Measurements from ENCODE around the gene CD151.

Gene CD151

DNA sequence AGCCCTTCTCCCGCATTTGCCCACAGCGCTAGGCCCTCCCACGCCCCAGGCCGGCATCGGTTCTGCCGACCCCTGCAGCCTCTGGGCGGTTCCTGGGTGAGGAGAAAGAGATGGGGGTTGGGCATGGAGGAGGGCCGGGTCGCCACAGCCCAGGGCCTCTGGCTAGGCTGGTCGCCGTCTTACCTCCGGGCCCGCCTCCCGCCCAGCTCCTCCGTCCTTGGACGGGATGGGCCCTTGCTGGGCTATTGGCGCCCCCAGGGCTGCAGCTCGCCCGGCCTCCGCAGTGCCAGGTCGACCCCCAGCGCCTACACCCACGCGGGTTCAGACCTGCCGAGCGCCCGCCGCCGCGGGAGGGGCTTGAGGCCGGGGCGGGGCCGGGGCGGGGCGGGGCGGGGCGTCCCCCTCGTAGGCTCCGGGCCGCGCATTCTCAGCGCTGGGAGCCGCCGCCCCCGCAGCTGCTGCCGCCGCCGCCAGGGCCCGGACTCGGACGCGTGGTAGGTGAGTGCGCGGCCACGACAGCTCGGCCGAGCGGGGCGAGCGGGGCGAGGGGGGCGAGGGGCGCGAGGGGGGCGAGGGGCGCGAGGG lies at the start of gene CD151:
TSS of gene CD151 (plus strand) at position 424 of the 585 bp plus-strand sequence. CDS start 3,118 bp downstream, outside the sequence.
- FAIRE-seq = no peak
- DNase-seq (ENCODE audit: insufficient read length, low spot score) = peak; percentile 87

DNA sequence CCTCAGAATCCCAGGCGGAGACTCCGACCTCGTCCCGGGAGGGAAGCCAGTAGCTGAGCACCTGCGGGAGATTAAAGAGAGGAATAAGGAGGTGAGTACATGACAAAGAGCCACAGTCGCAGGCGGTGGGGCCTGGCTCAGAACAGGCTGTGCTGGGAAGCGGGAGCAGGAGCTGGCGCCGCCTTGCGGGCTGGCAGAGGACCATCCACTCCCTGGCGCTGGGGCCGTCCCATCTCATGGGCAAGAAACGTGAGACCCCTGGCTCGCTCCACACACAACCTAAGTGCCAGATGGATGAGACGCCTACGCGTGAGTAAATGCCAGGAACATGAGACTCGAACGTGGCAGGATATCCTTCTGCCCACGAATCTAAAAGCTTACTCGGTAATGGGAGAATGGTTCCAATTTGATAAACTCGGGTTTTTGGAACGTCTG lies 49.2 kb upstream of the CD151 start:
- FAIRE-seq = no peak

DNA sequence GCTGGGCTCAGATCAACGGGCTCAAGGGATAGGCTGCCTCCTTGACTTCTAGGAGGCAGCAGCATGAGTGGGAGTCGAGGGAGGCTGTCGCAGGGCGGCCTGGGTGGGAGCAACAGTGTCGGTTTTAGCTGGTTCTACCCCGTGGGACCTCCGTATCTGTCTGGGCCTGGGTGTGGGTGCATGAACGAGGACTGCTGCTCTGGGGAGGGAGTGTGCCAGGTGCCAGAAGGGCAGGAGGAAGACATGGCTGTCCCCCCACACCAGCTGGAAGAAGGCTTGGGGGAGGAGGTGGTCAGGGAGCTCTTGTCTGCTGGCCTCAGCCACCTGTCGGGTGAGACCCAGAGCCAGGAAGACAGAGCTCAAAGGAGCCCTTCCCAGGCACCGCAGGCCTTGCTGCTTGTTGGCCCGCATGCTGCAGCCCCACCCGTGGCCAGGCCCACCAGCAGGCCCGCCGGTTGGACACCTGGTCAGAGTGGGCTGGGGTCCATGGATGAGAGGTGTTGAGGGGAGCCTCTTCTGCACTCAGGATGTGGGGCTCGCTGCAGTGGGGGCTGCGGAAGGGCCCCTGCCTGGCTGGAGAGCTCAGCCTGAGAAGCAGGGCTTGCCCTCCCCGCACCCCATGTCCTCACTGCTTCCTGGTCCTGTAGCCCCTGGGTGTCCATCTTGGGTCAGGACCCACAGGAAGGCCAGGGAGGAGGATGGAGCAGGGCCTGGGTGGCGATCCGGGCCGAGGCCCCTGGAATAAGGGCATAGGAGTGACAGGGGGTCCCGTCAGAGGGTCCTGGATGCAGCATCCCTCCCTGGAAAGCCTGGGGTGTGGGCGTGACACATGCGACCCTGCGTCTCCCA lies 46.3 kb upstream of the CD151 start:
- FAIRE-seq (no peak), DNase-seq (ENCODE audit: insufficient read length, low spot score) (no peak)

More for the DNA sequence above, 49.2 kb upstream of the CD151 start:
- DNase-seq (ENCODE audit: insufficient read length, low spot score) = no peak

DNA sequence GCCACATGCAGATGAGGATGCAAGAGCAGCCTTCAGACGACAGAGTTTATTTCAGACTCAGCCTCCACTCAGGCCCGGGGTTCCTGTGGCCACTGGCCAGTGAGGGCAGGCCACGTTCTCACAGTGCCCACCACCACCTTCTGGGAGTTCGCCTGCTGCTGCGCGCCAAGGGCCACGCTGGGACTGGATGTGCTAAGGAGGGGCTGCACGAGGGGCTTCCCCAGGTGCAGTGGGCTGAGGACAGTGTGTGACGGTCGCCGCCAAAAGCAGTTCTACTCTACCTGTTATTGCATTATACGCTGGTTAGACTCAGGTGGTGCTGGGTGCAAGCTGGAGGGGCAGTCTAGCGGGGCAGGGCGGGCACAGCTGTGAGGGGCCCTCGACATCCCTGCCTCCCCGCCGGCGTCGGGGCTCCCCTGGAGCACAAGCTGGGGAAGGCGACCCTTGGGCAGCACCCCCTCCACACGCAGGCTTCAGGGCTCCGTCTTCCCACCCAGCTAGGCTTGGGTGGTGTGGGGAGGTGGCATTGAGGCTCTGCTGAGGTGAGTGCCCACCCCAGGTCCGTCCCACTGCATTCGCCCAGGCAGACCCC lies 45.6 kb upstream of the CD151 start:
- FAIRE-seq (no peak), DNase-seq (ENCODE audit: insufficient read length, low spot score) (no peak)

DNA sequence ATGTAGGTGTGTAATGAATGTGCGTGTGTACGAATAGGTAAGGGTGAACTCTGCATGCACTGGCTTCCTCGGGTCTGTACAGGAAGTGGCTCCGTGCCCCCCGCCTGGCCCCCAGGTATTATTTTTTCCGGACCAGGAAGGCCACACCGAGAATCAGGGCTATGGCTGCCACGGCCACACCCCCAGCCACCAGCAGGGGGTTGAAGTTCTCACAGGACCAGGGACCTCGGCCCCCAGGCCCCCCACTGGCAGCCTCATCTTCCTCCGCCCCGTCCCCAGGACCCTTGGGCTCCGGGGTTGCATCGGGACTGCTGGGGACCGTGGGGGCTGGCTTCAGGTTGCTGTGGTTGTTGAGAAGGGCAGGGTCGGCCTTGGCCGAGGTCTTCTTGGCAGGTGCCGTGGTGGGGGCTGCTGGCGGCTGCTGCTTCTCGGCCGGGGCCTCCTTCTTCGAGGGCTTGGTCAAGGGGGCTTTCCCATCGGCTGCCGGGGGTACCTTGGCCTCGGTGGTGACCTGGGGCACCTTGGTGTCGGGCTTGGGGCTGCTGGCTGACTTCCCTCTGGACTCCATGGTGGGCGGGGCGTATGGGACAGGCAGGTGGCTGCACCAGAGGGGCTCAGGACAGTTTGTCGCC lies 44.6 kb upstream of the CD151 start:
- no peak for DNase-seq (ENCODE audit: insufficient read length, low spot score)
- no peak for FAIRE-seq

DNA sequence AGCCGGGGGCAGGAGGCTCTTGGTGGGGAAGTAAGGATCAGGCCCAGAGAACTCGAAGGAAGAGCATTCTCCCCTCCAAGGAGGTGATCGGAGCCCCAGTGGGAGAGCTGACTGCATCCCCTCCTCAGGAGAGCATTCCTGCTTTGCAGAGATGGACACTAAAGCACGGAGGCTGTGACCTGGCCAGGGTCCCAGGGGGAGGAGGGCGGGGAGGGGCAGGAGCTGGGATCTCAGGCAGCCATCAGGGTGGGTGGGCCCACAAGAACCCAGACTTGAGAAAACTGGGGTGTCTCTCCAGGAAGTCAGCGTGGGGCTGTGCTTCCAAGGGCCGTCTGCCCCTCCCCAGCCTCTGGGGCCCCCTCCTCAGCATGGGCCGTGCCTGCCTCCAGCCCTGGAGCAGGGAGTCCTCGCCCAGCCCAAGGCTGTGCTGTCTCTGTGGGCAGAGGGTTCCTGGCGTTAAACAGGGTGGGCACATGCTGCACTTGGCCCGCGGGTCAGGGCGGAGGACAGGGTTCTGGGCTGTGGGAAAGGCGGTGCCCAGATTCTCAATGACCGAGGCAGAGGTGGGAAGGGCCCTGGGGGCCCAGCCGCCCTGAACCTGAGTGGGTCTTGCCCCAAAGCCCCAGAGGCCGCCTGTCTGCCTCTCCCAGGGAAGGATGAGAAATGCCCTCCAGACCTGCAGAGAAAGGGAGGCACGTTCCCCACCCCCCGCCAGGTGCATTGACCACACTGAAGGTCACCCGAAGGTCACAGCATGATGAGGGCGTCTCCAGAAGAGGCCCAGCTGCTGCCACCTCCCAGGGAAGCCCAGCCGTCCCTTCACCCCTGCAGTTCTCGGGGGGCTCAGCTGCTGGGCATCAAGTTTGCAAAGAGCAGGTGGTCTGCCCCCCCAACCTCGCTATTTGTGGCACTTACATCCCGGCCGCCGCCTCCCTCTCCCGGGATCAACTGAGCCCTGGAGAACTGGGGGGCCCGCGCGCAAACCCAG lies 43.5 kb upstream of the CD151 start:
- DNase-seq (ENCODE audit: insufficient read length, low spot score) = no peak
- no peak for FAIRE-seq

DNA sequence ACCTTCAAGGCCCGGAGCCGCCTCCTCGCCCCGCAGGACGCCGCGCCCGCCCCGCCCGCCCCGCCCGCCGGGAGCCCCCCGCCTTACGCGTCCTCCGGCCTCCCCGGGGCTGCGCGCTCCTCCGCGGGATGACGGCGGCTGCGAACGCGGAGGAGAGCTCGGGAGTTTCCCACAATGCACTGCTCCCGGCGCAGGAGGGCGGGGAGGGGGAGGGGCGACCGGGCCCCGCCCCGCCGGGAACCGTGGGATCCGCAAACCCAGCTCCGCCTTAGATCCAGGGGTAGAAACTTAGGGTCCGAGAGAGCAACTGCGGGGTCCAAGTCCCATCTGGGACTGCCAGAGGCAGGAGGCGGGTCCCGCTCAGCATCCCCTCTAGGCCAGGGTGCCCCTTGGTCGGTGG lies 42.8 kb upstream of the CD151 start, which contains the start of gene CEND1:
TSS of gene CEND1 (minus strand) at position 148 of the 400 bp plus-strand sequence. CDS start 1,514 bp downstream, outside the sequence.
- DNase-seq (ENCODE audit: insufficient read length, low spot score) (no peak), FAIRE-seq (no peak)

DNA sequence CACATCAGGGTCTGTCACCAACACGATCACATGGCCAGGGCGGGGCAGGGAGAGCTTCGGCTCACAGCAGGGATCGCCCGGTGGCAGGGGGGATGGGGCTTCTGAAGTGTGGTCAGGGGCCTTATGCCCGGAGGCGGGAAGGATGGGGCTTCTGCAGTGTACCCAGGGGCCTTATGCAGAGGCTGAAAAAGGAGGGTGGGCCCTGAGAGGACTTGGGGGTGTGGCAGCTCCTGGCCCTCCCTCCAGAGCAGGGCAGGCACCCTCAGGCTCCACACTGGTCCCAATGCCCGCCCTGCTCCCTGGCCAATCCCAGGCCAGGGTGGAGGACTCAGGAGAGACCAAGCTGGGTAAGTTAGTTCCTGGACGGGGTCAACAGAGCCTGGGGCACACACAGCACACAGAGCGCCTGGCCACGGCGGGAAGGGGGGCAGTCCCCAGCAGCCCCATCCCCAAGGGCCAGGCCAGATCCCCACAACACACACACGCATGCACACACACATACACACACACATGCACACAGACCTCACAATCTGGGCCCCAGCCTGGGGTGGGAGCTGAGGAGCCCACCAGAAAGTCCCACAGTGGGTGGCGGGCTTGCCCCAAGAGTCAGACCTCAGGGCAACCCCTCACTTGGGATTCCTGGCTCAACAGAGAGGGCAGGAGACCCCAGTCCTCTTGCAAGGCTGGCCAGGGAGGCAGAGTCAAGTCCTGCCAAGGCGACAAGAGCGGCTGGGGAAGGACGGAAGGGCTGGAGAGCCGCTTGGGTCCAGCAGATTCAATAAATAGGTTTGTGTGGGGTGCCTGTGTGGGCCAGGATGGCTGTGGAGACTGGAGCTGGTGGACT lies 41.8 kb upstream of the CD151 start:
- no peak for FAIRE-seq
- DNase-seq (ENCODE audit: insufficient read length, low spot score) = no peak

DNA sequence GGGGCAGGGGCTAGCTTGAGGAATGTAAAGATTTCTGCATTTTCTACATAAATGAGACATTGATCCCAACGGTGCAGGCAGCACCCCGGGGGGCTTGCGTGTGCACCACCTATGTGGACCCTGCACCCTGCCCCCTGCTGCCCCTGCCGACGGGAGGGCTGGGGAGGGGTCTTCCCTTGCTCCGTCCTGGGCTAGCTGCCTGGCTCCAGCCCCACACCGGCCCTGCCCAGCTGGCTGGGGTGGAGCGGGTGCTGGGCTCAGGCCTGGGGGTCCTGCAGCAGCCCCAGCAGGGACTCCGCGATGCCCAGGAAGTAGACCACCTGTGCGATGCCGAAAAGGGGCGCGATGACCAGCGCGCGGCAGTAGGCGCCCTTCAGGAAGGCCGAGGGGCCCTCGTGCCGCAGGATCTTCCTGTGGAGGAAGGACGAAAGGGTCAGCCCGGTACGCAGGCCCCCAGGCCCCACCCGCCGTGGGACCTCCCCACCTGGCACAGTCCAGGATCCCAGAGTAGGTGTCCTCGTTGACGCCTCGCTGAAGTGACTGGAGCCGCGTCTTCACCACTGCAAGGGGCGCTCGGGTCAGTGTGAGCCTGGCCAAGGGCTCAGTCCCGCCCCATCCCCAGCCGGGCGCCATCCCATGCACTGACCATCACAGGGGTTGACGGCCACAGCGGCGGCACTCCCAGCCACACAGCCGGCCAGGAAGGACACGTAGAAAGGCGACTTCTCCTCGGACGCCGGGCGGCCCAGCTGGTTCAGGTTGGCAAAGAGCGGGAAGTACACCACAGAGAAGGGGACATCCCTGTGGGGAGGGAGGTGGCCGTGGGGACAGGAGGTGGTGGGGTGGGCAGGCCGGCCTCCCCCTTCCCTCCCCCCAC lies 40.9 kb upstream of the CD151 start:
- DNase-seq (ENCODE audit: insufficient read length, low spot score) = no peak
- no peak for FAIRE-seq

DNA sequence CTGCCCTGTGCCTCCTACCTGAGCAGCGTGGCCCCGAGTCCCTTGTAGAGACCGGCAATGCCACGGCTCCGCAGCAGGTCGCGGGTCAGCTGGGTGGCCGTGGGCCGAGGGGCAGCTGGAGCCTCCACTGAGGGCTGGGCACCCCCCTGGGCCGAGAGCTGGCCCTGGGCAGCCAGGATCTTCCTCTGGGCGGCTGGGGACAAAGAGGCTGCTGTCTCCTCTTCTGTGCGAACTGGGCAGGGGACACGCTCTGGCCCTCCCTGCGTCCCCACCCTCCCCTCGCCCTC lies 40.3 kb upstream of the CD151 start:
- FAIRE-seq = no peak
- DNase-seq (ENCODE audit: insufficient read length, low spot score) = no peak

DNA sequence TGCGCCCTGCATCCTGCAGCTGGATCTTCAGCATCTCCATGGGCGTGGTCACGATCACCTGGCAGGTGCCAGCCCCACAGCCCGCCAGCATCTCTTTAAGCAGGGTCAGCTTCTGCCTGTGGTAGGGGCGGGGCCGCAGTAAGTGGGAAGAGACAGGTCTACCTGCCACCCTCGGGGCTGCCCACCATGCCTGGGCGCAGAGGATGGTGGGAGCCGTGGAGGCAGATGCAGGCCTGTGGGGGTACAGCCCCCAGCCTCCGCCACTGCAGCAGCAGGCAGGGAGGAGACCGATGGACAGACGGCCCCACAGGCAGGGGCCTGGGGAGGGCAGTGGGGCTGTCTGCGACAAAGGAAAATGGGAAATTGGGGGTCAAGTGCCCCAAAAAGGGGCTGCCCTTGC lies 39.9 kb upstream of the CD151 start:
- DNase-seq (ENCODE audit: insufficient read length, low spot score) = no peak
- FAIRE-seq = no peak

DNA sequence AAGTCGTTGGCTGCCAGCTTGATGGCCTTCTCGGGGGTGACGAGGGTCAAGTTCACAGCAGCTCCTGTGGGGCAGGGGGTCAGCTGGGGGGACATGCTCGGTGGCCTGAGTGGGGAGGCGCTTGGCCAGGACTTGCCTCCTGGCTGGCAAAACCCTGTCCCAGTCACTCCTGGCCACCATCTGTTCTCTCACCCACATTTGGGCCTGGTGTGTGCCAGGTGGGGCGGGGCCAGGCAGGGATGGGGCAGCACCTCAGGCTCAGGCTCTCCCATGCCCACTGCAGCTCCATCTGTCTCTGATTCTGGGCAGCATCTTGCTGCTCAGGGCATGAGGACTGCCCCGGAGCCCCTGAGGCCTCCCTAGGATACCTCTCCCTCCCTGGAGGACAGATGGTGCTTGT lies 39.2 kb upstream of the CD151 start:
- FAIRE-seq (no peak), DNase-seq (ENCODE audit: insufficient read length, low spot score) (no peak)

DNA sequence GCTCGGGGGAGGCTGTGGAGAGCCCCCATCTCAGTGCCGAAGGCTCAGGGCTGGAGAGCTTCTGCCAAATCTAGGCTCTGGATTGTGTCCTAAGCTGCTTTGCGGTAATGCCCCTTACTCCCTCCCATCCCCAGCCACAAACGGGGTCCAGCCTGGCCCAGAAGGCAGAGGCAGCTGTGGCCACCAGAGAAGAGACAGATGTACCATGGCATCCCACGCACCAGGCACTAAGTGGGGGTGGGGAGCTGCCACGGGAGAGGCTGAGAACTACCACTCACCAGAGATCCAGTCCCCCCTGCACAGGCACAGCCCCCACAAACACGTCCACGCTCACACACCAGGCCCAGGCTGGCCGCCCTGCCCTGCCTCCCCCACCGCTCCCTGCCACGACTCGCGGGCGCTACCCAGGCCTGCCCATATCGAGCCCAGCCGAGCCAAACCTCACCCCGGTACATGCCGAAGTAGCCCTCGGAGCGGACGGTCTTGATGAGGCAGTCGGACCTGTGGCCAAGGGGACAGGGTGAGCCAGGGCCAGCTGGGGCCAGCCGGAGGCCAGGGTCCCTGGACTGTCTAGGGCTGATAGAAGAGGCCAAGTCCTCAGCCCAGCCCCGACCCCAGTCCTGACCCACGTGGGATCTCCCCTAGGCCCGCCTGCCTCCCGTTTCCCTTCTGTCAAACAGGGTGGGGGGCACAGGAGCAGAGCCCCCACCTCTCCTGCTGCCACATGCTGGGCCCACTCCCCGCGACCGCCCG lies 38.6 kb upstream of the CD151 start:
- FAIRE-seq (no peak), DNase-seq (ENCODE audit: insufficient read length, low spot score) (no peak)

DNA sequence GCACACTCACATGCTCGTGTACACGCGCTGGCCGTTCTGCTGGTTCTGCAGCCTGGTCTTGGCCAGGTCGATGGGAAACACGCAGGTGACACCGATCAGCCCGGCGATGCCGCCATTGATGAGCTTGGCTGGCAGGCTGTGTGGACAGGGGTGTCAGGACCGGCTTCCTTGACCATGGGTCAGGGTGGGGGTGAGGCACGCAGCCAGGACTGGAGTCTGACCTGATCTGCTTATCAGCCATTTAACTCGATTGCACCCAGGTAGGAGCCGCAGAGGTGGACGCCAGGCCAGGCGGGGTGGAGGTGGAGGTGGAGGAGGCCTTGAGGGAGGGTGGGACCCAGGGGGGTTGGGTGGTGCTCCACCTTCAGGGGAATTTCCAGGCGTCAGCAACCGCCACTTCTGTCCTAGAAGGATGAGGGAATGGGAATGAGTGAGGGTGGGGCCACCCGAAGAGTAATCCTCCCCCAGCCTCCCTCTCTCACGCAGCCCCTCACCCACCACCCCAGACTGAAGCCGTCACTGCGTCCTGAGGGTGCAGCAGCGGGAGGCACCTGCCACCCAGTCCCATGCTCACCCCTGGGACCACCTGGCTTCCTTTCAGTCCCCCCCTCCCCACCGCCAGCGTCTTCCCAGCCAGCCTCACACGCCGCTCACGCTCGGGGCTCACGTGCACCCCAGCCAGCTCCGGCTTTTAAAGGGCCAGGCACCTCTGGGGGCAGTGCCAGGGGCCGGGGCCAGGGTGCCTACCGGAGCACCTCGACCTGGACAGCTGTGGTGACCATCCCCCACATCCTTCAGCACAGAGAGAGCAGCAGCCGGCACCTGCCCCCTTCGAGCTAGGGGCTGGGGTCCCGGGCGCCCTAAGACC lies 37.8 kb upstream of the CD151 start:
- FAIRE-seq (no peak), DNase-seq (ENCODE audit: insufficient read length, low spot score) (no peak)

DNA sequence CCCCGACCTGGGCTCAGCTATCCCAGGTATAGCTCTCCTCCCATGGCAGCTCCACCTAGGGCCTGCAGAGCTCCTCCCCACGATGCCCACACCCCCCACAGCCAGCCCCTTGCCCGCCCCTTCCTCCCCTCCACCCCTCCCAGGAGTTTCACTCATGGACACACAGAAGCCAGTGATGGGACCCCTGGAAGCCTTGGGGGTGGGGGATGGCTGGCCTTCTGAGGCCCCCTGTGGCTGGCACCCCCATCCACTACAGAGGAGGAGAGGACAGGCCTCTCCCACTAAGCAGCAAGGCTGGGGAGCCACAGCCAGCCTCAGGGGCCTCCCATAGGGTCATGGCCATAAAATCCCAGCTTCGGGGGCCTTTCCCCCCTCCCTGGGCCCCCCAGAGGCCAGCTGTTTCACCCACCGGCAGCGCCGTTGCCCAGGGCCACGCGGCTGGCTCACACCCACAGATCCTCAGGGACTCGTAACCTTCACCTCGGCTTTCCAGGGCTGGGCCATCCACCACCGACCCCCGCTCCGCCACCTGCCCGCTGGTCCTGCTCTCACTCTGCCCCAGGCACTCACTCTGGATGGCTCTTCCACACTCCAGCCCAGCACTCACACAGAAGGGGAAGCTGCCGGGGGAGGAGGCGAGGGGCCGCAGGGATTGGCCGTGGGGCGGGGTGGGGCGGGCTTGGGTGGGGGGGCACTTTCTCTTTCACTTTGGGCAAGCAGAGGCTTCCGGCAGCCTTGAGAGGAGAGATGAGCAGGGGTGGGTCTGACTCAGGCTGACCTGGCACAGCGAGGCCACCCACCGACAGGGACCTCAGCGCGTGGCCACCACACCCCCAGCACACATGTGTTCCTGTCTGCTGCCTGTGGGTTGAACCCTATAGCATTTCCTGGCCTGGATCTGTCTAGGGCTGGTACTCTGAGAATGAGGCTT lies 36.9 kb upstream of the CD151 start:
- peak; percentile 67 for FAIRE-seq
- DNase-seq (ENCODE audit: insufficient read length, low spot score) = peak; percentile 99

Data from GM19239 (cell line).